ENCODE data around the gene ITPR1.

ITPR1 gene

GRCh38 chr3:4685673-4686345, 192.7 kb downstream of the ITPR1 start:
- Mint-ChIP-seq H3K4me3 (no peak overlapping the region), H3K9me3 (peaks cover 6% of the 10 kb centered on the region), H3K27ac (no peak overlapping the region), H3K27me3 (no peaks in the 10 kb centered on the region), H3K4me1 (ENCODE audit: low read depth) (no peaks in the 10 kb centered on the region), H3K36me3 (ENCODE audit: low read depth) (peaks cover 88% of the 10 kb centered on the region)

DNA sequence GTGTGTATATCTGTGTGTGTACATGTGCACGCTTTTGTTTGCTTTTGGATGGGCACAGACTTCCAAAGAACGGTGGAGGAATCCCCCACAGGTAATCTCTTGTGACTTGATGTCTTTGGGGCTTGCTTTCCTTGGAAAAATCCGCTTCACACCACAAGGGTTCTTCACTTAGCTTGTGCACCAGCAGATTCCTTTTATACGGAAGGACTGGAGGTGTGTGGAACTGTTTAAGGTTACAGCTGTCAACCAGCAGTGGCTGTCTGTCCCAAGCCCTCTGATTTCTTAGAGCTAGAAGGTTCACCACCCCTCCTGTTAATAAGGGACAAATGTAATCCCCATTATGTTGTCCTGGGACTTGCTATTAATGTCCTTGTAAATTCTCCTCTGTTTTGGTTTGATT, 193.5 kb downstream of the ITPR1 start:
- Mint-ChIP-seq H3K9me3 (peaks cover 6% of the 10 kb centered on the region), H3K4me1 (ENCODE audit: low read depth) (no peaks in the 10 kb centered on the region), H3K27ac (no peak overlapping the region), H3K36me3 (ENCODE audit: low read depth) (peaks cover 88% of the 10 kb centered on the region), H3K27me3 (no peaks in the 10 kb centered on the region), H3K4me3 (no peak overlapping the region)

DNA sequence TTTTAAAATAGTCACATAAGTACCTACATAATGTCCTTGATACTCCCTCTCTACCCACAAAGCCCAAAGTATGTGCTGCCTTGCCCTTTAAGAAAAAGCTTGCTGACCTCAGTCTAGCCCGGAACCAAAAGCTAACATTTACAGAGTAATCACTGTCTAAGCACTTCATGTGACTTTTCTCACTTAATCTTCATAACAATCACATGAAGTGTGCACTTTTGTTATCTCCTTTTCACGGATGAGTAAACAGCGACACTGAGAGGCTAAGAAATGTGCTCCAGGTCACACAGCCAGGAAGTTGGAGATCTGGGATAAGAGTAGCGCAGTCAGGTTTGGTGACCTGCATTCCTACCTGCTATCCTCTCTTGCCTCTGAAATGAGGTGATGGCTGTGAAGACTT, 194.0 kb downstream of the ITPR1 start:
- no peaks in the 10 kb centered on the region for H3K27me3 Mint-ChIP-seq
- H3K9me3 Mint-ChIP-seq = peaks cover 6% of the 10 kb centered on the region
- no peak overlapping the region for H3K4me3 Mint-ChIP-seq
- H3K36me3 Mint-ChIP-seq (ENCODE audit: low read depth) = peaks cover 88% of the 10 kb centered on the region
- H3K4me1 Mint-ChIP-seq (ENCODE audit: low read depth) = no peaks in the 10 kb centered on the region
- H3K27ac Mint-ChIP-seq = no peak overlapping the region

DNA sequence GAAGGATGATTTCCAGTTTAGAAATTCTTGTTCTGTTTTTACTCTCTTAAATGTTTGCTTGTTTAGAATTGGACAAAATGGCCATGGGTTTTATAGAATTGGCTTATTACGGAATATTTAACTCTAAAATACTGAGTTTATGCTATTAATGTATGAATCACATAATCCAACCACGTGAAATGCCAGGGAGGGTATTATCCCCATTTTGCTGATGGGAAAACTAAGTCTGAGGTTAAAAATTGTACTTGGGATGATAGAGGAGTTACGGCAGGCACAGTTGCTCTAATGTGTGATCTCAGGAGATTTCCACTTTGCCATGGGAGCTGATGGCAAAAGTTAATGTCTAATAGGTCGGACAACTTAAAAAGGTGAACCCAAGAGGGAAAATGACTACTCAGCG, 194.4 kb downstream of the ITPR1 start:
- Mint-ChIP-seq H3K27ac (no peak overlapping the region), H3K36me3 (ENCODE audit: low read depth) (peaks cover 87% of the 10 kb centered on the region), H3K27me3 (no peaks in the 10 kb centered on the region), H3K9me3 (peaks cover 6% of the 10 kb centered on the region), H3K4me1 (ENCODE audit: low read depth) (no peaks in the 10 kb centered on the region), H3K4me3 (no peak overlapping the region)

- Mint-ChIP-seq H3K36me3 (ENCODE audit: low read depth) (peaks cover 87% of the 10 kb centered on the region), H3K27me3 (no peaks in the 10 kb centered on the region)
Observed at GRCh38 chr3:4688411-4688810, 195.3 kb downstream of the ITPR1 start.

DNA sequence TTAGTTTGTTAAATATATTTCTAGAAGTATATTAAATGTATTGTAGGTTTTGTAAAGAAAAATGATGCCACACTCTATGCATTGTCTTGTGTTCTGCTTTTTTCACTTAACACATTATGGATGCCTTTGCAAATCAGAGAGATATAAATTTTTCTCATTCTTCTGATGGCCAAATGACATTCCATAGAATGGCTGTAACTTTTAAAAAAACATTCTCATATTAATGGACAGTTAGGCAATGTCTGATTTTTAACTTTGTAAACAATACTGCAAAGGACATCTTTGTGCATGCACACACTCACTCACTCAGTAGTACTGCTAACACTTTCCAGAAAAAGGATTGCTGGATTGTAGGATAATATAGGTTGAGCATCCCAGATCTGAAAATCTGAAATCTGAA, 195.9 kb downstream of the ITPR1 start:
- Mint-ChIP-seq H3K4me3 (no peak overlapping the region), H3K27ac (no peak overlapping the region), H3K36me3 (ENCODE audit: low read depth) (peaks cover 86% of the 10 kb centered on the region), H3K27me3 (no peaks in the 10 kb centered on the region), H3K9me3 (peaks cover 6% of the 10 kb centered on the region), H3K4me1 (ENCODE audit: low read depth) (no peaks in the 10 kb centered on the region)

More at GRCh38 chr3:4688411-4688810, 195.3 kb downstream of the ITPR1 start:
- Mint-ChIP-seq H3K4me1 (ENCODE audit: low read depth) (no peaks in the 10 kb centered on the region), H3K27ac (peak overlapping the region; percentile 8), H3K9me3 (peaks cover 6% of the 10 kb centered on the region), H3K4me3 (no peak overlapping the region)

DNA sequence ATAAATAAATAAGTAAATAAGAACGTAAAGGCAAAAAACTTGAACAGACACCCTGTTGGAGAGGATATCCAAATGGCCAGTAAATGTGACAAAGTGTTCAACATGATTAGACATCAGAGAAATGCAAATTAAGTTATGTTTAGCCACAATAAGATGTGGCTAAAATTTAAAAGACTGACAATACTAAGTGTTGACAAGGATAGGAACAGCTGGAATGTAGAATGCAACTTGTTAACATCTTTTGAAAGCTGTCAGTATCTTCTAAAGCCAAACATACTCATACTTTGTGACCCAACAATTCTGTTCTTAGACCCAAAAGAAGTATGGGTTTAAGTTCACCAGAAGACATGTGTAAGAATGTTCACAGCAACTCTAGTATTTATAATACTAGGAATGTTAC, 197.1 kb downstream of the ITPR1 start:
- Mint-ChIP-seq H3K4me1 (ENCODE audit: low read depth) (no peaks in the 10 kb centered on the region), H3K9me3 (peaks cover 6% of the 10 kb centered on the region), H3K27me3 (no peaks in the 10 kb centered on the region), H3K27ac (no peak overlapping the region), H3K4me3 (no peak overlapping the region), H3K36me3 (ENCODE audit: low read depth) (peaks cover 90% of the 10 kb centered on the region)

GRCh38 chr3:4693620-4694019, 200.5 kb downstream of the ITPR1 start:
- no peaks in the 10 kb centered on the region for H3K4me1 Mint-ChIP-seq (ENCODE audit: low read depth)
- peaks cover 85% of the 10 kb centered on the region for H3K36me3 Mint-ChIP-seq (ENCODE audit: low read depth)
- peaks cover 6% of the 10 kb centered on the region for H3K9me3 Mint-ChIP-seq
- H3K27ac Mint-ChIP-seq = no peak overlapping the region
- H3K4me3 Mint-ChIP-seq = no peak overlapping the region
- H3K27me3 Mint-ChIP-seq = no peaks in the 10 kb centered on the region

GRCh38 chr3:4695846-4696245, 202.7 kb downstream of the ITPR1 start:
- Mint-ChIP-seq H3K27ac (no peak overlapping the region), H3K36me3 (ENCODE audit: low read depth) (peaks cover 80% of the 10 kb centered on the region), H3K4me1 (ENCODE audit: low read depth) (no peaks in the 10 kb centered on the region), H3K27me3 (no peaks in the 10 kb centered on the region), H3K9me3 (no peaks in the 10 kb centered on the region), H3K4me3 (no peak overlapping the region)

- peaks cover 79% of the 10 kb centered on the region for H3K36me3 Mint-ChIP-seq (ENCODE audit: low read depth)
- H3K9me3 Mint-ChIP-seq = no peaks in the 10 kb centered on the region
- H3K4me1 Mint-ChIP-seq (ENCODE audit: low read depth) = no peaks in the 10 kb centered on the region
- H3K27me3 Mint-ChIP-seq = no peaks in the 10 kb centered on the region
- no peak overlapping the region for H3K27ac Mint-ChIP-seq
- no peak overlapping the region for H3K4me3 Mint-ChIP-seq
Observed at GRCh38 chr3:4696266-4696665, 203.1 kb downstream of the ITPR1 start.

GRCh38 chr3:4698125-4698821, 205.1 kb downstream of the ITPR1 start:
- Mint-ChIP-seq H3K9me3 (no peaks in the 10 kb centered on the region), H3K36me3 (ENCODE audit: low read depth) (peaks cover 80% of the 10 kb centered on the region), H3K27ac (no peak overlapping the region)

DNA sequence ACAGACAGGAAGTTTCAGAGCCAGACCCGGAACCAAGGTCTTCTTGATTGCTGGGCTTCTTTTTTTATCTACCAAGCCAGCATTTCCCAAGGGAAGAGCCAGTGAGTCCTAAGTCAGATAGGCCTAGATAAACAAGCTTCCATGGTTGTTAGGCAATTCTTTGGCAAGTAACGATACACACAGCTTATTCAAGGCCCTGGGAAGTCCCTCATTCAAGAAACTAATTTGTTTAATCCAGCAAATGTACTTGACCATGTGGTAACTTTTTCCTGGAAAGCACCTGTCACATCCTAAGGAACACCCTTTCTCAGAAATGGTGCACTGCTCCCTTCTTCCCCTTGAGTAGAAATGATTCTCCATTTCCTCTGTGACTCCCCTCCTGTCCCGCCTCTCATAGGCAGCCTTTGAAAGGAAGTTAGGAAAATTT, 209.9 kb downstream of the ITPR1 start:
- Mint-ChIP-seq H3K4me3 (no peak overlapping the region), H3K36me3 (ENCODE audit: low read depth) (peaks cover 86% of the 10 kb centered on the region), H3K4me1 (ENCODE audit: low read depth) (no peaks in the 10 kb centered on the region), H3K27me3 (no peaks in the 10 kb centered on the region), H3K9me3 (no peaks in the 10 kb centered on the region), H3K27ac (peak overlapping the region; percentile 1)

More at GRCh38 chr3:4698125-4698821, 205.1 kb downstream of the ITPR1 start:
- Mint-ChIP-seq H3K4me1 (ENCODE audit: low read depth) (no peaks in the 10 kb centered on the region), H3K27me3 (no peaks in the 10 kb centered on the region), H3K4me3 (no peak overlapping the region)

GRCh38 chr3:4704552-4704951, 211.4 kb downstream of the ITPR1 start:
- no peaks in the 10 kb centered on the region for H3K9me3 Mint-ChIP-seq
- H3K27me3 Mint-ChIP-seq = no peaks in the 10 kb centered on the region
- H3K36me3 Mint-ChIP-seq (ENCODE audit: low read depth) = peaks cover 81% of the 10 kb centered on the region
- H3K27ac Mint-ChIP-seq = peak overlapping the region; percentile 29
- no peak overlapping the region for H3K4me3 Mint-ChIP-seq
- H3K4me1 Mint-ChIP-seq (ENCODE audit: low read depth) = no peaks in the 10 kb centered on the region

DNA sequence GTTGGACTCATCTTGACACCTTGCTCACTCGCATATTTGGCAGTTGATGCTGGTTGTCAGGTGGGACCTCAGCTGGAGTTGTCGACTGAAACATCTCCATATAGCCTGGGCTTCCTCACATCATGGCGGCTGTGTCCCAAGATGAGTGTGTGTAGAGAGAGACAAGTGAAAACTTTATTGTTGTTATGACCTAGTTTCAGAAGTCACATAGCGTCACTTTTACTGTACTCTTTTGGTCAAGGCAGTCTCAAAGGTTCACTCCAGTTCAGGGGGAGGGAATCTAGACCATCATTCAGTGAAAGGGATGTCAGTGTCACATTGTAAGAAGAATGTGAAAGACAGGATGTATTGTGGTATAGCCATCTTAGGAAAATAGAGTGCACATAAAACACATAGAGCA, 214.2 kb downstream of the ITPR1 start:
- Mint-ChIP-seq H3K27ac (peak overlapping the region; percentile 53), H3K36me3 (ENCODE audit: low read depth) (peaks cover 73% of the 10 kb centered on the region), H3K4me3 (no peak overlapping the region), H3K27me3 (no peaks in the 10 kb centered on the region), H3K9me3 (no peaks in the 10 kb centered on the region), H3K4me1 (ENCODE audit: low read depth) (peaks cover 7% of the 10 kb centered on the region)

- Mint-ChIP-seq H3K36me3 (ENCODE audit: low read depth) (peaks cover 73% of the 10 kb centered on the region), H3K27ac (no peak overlapping the region), H3K9me3 (no peaks in the 10 kb centered on the region), H3K4me1 (ENCODE audit: low read depth) (peaks cover 7% of the 10 kb centered on the region), H3K4me3 (no peak overlapping the region), H3K27me3 (no peaks in the 10 kb centered on the region)
Observed at GRCh38 chr3:4708230-4708629, 215.1 kb downstream of the ITPR1 start.

DNA sequence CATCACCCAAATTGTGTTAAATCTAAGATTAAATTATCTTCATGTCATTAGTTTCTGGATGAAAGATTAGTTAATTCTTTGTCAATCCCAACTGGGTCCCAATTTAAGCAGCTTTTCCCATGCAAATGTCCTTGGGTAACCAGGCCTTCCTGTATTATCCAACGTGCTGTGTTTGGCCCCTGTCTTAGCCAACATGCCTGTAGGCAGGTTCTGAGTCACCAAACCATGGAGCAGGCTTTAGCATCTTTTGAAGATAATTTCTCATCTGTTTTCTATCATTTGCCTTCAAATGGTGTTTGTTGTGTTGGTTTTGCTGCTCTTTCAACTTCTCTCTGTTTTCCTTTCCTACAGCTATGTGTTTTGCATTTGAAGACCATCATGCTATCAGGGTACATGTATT, 216.2 kb downstream of the ITPR1 start:
- Mint-ChIP-seq H3K9me3 (no peaks in the 10 kb centered on the region), H3K4me3 (no peak overlapping the region), H3K27me3 (no peaks in the 10 kb centered on the region), H3K27ac (no peak overlapping the region), H3K4me1 (ENCODE audit: low read depth) (peaks cover 7% of the 10 kb centered on the region), H3K36me3 (ENCODE audit: low read depth) (peaks cover 73% of the 10 kb centered on the region)
